GM13977 (cell line): Measurements from ENCODE around the gene ZNHIT2.
A peak's percentile ranks its signal among the peaks of the same experiment; 100 is the strongest.

Experiments used
- DNase-seq: peaks from one replicate; pipeline ENCODE4 v3.0.0; 2012; ENCODE audit warnings: low spot score
- CTCF ChIP-seq: IDR thresholded peaks from 2 replicates; pipeline ENCODE4 v1.5.1; 2012; ENCODE audit warnings: mild to moderate bottlenecking, control low read depth; ENCODE audit not compliant: insufficient read depth; ENCODE audit errors: extremely low read depth, missing control alignments
- in situ Hi-C: fragments of 300-500 bp; cut with MboI; formaldehyde crosslinking; loops from one replicate; pipeline ENCODE4 v1.12.0; 2022; ENCODE audit warnings: low sequenced_read_pairs, low pct_unique_long_range_greater_than_20kb, mixed read lengths, inconsistent platforms; ENCODE audit not compliant: unreplicated experiment

ZNHIT2 gene

DNA sequence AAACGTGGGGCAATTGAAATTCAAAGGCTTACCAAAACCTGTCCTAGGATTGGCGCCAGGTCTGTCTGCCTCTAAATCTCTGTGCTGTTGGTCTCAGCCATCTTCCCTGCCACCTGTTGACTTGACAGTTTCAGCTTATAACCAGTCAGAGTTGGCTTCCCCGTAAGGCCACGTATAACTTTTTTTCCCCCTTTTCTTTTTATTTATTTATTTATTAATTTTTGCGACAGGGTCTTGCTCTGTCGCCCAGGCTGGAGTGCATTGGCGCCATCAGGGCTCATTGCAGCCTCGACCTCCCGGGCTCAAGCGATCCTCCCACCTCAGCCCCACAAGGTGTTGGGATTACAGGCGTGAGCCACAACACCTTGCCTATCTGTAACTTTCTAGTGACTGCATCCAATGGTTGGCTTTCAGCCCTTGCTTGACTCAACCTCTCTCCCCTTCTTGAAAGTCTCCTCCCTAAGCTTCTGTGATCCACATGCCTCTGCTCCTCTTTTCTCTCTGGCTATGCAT is 18.2 kb upstream of the ZNHIT2 start:
- no peak for DNase-seq
- in situ Hi-C loops: no loop called here
- no peak for TF ChIP-seq CTCF

GRCh38 chr11:65134952-65135632 is 17.6 kb upstream of the ZNHIT2 start:
- in situ Hi-C loops: no loop called here
- TF ChIP-seq CTCF: no peak
- DNase-seq: peak; percentile 96

GRCh38 chr11:65134240-65134951 is 16.9 kb upstream of the ZNHIT2 start, which contains the start of gene SYVN1:
TSS of gene SYVN1 (minus strand) at chr11:65134519. CDS start at chr11:65133601, 918 bp downstream.
- no peak for TF ChIP-seq CTCF
- DNase-seq: peak; percentile 91
- in situ Hi-C loops: no loop called here

GRCh38 chr11:65133724-65134123 is 16.2 kb upstream of the ZNHIT2 start:
- no peak for DNase-seq
- TF ChIP-seq CTCF: no peak
- in situ Hi-C loops: no loop called here

DNA sequence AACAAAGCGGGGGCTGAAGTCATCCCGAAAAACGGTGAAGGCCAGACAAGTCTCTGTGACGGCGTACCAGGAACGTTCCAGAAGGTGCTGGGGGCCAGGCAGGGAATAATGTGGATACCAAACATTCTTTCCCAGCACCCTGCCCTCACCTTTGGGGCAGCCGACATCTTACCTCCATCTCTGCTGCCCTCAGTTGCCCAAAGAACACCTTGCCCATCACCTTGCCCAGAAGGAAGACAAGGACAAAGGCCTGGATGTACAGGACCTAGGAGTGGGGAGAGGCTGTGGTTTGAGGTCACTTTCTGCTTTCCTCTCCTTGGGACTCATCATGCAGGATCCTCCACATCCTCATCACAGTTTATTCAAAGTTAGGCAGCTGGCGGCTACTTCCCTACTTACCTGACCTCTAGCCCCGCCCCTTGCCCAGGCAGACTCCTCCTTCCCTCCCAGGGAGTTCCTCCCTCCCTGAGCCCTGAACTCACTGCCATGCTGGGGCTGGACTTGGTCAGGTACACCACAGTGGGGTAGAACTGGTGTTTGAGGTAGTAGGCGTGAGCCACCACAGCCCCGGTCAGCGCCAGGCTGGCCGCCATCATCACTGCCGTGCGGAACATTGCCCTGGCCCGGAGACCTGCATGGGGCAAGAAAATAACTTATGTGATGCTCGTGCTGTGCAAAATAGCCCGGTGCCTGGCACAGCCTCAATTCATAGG is 15.6 kb upstream of the ZNHIT2 start:
- in situ Hi-C loops: no loop called here
- TF ChIP-seq CTCF: no peak
- peak; percentile 72 for DNase-seq

GRCh38 chr11:65132238-65132987 is 14.9 kb upstream of the ZNHIT2 start:
- in situ Hi-C loops: no loop called here
- no peak for TF ChIP-seq CTCF
- peak; percentile 68 for DNase-seq
